GM12873 (cell line): ENCODE results near the gene ABCA7.

Source experiments
- TF ChIP-seq, protein P1 (sequence below): IDR thresholded peaks from 2 replicates; pipeline ENCODE4 v1.5.1; 2012; ENCODE audit warnings: low read depth, mild to moderate bottlenecking, moderate library complexity, low read length, control low read depth; ENCODE audit not compliant: insufficient read depth; ENCODE audit errors: missing control alignments

Gene ABCA7

DNA sequence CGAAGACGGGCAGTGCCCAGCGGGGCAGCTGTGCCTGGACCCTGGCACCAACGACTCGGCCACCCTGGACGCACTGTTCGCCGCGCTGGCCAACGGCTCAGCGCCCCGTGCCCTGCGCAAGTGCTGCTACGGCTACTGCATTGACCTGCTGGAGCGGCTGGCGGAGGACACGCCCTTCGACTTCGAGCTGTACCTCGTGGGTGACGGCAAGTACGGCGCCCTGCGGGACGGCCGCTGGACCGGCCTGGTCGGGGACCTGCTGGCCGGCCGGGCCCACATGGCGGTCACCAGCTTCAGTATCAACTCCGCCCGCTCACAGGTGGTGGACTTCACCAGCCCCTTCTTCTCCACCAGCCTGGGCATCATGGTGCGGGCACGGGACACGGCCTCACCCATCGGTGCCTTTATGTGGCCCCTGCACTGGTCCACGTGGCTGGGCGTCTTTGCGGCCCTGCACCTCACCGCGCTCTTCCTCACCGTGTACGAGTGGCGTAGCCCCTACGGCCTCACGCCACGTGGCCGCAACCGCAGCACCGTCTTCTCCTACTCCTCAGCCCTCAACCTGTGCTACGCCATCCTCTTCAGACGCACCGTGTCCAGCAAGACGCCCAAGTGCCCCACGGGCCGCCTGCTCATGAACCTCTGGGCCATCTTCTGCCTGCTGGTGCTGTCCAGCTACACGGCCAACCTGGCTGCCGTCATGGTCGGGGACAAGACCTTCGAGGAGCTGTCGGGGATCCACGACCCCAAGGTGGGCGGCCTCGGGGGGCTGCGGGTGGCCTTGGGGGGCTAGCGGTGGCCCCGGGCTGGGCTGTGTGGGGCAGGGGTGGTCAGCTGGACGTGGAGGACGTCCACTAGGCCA is 34.9 kb upstream of the ABCA7 start:
- TF ChIP-seq, protein P1, sequence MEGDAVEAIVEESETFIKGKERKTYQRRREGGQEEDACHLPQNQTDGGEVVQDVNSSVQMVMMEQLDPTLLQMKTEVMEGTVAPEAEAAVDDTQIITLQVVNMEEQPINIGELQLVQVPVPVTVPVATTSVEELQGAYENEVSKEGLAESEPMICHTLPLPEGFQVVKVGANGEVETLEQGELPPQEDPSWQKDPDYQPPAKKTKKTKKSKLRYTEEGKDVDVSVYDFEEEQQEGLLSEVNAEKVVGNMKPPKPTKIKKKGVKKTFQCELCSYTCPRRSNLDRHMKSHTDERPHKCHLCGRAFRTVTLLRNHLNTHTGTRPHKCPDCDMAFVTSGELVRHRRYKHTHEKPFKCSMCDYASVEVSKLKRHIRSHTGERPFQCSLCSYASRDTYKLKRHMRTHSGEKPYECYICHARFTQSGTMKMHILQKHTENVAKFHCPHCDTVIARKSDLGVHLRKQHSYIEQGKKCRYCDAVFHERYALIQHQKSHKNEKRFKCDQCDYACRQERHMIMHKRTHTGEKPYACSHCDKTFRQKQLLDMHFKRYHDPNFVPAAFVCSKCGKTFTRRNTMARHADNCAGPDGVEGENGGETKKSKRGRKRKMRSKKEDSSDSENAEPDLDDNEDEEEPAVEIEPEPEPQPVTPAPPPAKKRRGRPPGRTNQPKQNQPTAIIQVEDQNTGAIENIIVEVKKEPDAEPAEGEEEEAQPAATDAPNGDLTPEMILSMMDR, result no peak

DNA sequence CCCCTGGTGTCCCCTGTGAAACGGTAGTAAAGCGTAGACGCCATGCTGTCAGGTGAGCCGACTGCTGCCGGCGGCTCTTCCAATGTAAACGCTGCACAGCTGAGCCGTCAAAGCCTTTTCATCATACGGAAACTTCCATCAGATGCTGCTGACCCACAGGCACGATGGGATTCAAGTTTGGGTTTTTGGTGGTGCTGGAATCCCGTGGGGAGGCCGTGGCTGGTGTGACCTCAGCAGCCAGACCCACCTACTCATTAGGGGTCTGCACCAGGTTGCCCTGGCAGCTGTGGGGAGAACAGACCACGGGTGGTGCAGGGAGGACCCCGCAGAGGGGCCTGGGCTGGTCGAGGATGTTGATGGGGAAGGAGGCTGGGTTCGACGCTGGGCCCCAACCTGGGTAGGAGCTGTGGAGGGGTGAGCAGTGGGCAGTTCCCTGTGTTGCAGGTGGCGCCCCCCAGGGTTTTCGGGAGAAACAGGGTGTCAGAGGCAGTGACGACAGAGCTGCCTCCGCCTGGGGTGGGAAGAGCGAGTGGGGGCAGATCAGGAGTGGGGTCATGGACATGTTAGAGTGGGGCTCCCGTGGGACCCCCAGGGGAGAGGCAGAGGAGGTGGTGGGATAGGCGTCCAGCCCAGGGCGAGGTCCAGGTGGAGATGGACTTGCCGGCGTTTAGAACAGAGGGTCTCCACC is 33.1 kb upstream of the ABCA7 start:
- TF ChIP-seq, protein P1, result no peak

DNA sequence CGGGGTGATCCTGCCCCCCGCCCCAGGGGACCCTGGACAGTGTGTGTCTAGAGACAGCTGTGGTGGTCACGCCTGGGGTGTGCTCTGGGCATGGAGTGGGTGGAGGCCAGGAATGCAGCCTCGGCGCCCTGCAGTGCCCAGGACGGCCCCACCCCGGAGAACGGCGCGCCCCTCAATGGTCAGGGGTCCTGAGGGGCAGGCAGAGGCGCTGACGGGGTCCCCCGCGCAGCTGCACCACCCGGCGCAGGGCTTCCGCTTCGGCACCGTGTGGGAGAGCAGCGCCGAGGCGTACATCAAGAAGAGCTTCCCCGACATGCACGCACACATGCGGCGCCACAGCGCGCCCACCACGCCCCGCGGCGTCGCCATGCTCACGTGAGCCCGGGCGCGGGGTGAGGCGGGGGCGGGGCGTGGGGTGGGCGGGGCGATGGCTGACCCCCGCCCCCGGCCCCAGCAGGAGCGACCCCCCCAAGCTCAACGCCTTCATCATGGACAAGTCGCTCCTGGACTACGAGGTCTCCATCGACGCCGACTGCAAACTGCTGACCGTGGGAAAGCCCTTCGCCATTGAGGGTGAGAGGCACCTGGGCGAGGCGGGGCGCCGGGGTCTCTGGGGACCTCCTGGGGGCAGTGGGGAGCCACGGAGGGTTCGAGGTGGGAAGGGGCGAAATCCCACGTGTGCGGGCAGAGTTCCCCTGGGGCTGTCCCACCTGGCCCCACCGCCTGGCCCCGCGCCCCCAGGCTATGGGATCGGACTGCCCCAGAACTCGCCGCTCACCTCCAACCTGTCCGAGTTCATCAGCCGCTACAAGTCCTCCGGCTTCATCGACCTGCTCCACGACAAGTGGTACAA is 32.3 kb upstream of the ABCA7 start:
- TF ChIP-seq, protein P1, result no peak

DNA sequence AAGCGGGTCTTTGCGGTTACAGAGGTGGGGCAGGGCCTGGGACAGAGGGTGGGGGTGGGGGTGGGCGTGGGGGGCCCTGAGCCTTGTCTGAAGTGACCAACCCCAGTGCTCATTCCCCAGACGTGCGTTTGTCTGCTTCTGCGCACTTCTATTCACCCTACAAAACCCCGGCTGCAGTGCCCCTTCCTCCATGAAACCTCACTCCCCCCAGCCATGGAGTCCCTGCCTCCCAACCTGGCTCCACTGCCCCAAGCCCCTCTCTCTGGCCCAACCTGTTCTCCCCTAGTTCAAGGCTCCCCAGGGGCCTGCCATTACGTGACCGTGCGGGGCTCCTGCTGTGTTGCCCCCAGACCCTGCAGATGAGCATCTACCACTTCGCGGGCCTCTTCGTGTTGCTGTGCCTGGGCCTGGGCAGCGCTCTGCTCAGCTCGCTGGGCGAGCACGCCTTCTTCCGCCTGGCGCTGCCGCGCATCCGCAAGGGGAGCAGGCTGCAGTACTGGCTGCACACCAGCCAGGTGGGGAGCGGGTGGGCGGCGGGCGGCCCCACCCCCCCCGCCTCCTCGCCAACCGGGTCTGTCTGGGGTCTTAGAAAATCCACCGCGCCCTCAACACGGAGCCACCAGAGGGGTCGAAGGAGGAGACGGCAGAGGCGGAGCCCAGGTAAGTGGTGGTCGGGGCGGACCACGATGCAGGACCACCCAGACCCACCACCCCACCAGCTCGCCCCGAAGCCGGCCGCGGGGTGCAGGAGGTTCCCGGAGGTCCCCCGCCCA is 31.5 kb upstream of the ABCA7 start:
- TF ChIP-seq, protein P1, result no peak

DNA sequence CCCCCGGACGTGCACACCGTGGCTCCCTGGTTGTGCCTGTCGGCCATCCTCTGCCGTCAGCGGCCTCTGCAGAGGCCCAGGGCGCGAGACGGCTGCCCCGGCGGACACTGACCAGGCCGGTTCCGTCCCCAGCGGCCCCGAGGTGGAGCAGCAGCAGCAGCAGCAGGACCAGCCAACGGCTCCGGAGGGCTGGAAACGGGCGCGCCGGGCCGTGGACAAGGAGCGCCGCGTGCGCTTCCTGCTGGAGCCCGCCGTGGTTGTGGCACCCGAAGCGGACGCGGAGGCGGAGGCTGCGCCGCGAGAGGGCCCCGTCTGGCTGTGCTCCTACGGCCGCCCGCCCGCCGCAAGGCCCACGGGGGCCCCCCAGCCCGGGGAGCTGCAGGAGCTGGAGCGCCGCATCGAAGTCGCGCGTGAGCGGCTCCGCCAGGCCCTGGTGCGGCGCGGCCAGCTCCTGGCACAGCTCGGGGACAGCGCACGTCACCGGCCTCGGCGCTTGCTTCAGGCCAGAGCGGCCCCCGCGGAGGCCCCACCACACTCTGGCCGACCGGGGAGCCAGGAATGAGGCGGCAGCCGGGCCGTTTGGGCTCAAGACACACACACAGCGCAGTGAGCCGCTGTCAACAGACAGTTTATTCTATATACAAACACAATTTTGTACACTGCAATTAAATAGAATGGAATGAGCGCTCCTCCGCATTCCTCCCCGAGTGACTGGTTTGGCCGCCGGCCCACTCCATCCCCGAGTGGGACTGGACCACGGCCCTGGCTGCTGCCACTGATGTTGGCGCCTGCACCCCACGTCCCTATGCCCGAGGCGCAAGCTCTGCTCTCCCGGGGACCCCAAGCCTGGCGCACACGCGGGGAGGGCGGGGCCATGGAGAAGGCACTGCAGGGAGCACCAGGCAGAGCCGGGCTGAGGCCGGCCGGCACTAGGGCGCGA is 30.6 kb upstream of the ABCA7 start:
- TF ChIP-seq, protein P1, result no peak

DNA sequence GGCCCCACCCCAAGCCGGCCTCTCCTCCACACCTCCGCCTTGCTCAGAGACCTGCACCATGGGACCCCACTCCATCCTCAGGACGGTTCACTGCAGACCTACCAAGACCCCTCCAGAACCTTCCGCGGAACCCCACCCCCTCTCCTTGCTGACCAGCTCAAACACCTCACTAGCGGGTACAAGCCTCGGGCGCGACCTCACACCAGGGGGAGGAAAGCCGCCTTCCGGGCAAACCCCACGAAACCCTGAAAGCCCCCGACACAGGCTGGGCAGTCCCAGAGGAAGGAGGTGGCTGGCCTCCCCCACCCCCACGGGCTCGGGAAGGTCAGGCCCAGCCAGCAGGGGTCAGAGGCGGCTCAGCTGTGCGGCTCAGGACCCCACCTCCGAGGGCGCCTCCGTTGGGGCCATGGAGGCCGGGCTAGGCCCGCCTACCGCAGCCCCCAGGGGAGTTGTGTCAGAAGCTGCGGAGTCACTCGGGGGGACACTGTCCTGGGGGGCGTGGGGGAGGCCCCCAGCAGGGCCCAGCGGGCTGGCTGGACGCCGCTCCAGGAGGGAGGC is 29.8 kb upstream of the ABCA7 start:
- TF ChIP-seq, protein P1, result no peak
